GM18498 (cell line): ENCODE measurements around the gene LTB4R.
"Not testable (repeated sequence)": the region's sequence is repeated elsewhere in the genome, so short reads cannot be mapped to it uniquely, and the experiment has no call there.

Experiments used
- ATAC-seq: cut with Tn5 transposase; IDR thresholded peaks from one replicate; pipeline ENCODE4 v1.9.1; 2021; ENCODE audit warnings: mild to moderate bottlenecking, moderate library complexity; ENCODE audit not compliant: unreplicated experiment

LTB4R gene

DNA sequence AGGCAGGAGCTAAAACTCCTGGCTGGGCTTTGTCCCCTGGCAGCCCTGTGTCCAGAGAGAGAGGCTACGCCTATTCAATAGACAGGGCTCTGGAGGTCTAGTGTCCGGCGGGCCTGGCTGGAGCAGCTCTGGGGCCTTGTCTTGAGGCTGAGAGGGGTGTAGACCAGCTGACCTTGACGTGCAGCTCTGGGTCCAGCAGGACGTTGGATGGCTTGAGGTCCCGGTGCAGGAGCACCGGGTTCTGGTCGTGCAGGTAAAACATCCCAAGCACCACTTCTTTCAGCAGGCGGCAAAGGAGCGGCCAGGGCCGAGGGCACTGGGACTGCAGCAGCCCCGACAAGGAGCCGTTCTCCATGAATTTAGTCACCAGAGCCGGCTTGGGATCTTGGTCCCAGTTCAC, 27.5 kb downstream of the LTB4R start:
- no peak for ATAC-seq

GRCh38 chr14:24339284-24340151, 28.2 kb downstream of the LTB4R start, which contains the start of gene RIPK3:
TSS of gene RIPK3 (minus strand) at chr14:24339991. CDS start at chr14:24339826, 165 bp downstream.
- ATAC-seq, result peak; percentile 94

DNA sequence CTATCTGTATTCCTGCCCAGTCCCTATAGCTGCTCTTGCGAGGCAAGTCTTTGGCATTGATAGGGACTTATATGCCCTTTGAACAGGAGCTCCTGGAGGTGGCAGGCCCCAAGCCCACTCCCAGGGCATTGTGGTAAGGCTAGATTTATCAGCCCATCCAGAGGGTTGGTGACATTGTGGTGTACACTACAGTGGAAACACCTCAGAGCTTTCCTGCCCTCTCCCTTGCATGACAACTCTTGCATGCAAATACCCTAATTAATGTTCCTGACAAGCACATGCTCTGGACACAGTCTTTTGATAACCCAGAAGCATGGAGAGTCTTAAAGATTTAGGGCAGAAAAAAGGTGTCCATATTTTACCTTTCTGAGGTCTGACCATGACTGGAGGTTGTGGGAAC, 29.3 kb downstream of the LTB4R start:
- ATAC-seq, result no peak

DNA sequence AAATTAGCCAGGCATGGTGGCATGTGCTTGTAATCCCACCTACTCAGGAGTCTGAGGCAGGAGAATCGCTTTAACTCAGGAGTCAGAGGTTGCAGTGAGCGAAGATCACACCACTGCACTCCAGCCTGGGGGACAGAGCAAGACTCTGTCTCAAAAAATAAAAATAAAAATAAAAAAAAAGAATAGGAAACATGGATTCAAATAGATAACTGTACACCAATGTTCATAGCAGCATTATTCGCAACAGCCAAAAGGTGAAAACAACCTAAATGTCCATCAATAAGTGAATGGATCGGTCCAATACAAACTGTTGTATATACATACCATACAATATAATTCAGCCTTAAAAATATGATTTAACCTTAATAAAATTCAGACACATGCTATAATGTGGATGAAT, 31.6 kb downstream of the LTB4R start:
- no peak for ATAC-seq

- ATAC-seq, result no peak
Measured at GRCh38 chr14:24343795-24344660, 32.7 kb downstream of the LTB4R start.

GRCh38 chr14:24347134-24347533, 35.8 kb downstream of the LTB4R start:
- no peak for ATAC-seq

DNA sequence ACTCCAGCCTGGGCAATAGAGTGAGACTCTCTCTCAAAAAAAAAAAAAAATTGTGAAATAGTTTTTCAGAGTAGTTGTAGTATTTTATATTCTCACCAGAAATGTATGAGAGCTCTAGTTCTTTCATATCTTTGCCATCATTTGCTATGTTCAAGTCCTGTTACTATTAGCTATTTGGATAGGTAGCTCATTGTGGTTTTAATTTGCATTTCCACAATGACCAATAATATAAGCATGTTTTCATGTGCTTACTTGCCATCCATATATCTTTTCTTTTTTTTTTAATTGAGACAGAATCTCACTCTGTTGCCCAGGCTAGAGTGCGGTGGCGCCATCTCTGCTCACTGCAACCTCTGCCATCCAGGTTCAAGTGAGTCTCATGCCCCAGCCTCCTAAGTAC, 36.9 kb downstream of the LTB4R start:
- no peak for ATAC-seq

GRCh38 chr14:24349742-24350141, 38.4 kb downstream of the LTB4R start:
- ATAC-seq, result no peak

- ATAC-seq, result no peak
Measured at GRCh38 chr14:24351517-24351916, 40.2 kb downstream of the LTB4R start.

DNA sequence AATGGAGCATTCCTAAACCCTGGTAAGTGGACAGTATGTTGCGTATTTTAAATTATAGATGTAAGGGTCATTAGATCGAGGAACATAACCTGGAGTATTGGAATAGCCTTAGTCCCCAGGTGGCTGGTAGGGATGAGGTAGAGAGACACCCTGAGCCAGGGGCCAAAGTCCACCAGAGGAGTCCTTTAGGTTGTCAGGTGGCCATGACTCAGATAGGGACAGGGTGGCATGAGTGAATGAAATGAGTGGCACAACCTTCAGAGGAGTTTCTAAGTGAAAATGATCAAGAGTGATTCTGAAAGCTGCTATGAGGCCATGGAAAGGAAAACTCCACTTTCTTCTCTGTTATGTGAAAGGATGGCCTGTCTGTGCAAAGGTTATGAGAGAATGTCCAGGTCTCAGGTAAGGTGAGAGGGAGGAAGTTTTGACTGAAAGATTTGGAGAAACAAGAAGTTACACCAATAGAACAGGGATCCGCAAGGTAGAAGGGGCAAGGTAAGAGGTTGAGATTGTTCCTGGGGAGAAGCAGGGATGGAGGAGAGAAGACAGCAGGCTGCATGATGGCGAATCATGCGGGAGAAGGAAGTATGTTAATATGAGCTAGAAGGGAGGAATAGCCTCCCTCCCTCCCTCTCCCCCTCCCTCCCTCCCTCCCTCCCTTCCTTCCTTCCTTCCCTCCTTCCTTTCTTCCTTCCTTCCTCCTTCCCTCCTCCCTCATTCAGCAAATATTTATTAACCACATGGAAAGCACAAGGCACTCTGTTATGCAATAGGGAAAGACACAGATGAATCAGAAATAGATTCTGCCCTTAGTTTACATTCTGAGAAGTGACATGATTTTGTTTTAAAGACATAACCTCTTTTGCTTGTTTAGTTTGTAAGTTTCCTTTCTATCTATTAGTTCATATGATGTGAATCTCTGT, 42.5 kb downstream of the LTB4R start:
- no peak for ATAC-seq

DNA sequence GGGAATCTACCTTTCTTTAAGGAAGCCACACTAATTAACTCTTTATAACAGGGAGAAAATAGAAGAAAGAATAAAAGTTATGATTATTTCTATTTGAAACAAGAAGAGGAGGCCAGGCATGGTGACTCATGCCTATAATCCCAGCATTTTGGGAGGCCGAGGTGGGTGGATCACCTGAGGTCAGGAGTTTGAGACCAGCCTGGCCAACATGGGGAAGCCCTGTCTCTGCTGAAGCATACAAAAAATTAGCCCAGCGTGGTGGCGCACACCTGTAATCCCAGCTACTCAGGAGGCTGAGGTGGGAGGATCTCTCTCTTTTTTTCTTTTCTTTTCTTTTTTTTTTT, 43.2 kb downstream of the LTB4R start:
- ATAC-seq, result not testable (repeated sequence)

DNA sequence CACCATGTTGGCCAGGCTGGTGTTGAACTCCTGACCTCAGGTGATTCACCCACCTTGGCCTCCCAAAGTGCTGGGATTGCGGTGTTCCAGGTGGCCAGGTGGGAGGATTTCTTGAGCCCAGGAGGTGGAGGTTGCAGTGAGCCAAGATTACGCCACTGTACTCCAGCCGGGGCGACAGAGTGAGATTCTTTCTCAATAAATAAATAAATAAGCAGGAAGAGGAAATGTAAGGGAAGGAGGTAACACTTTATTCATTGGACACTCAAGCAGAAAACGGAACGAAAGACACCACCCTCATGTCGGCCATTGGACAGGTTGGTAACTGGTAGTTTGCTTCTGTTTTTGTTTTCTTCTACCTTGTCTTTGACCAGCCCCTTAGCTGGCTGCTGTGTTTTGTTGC, 43.7 kb downstream of the LTB4R start:
- no peak for ATAC-seq

- no peak for ATAC-seq
Measured at GRCh38 chr14:24356208-24356607, 44.9 kb downstream of the LTB4R start.

DNA sequence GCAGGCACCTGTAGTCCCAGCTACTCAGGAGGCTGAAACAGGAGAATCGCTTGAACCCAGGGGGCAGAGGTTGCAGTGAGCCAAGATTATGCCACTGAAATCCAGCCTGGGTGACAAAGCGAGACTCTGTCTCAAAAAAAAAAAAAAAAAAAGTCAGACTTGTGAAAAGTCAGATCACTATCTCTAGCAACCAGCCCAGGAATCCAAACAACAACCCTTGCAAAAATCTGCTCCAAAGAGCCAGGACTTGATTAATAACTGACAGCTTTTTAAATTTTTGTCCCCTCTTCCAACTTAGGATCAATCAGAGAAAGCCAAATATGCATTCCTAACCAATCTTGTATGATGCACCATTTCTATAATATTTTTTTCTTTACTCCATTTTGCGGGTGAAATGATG, 49.0 kb downstream of the LTB4R start:
- no peak for ATAC-seq

DNA sequence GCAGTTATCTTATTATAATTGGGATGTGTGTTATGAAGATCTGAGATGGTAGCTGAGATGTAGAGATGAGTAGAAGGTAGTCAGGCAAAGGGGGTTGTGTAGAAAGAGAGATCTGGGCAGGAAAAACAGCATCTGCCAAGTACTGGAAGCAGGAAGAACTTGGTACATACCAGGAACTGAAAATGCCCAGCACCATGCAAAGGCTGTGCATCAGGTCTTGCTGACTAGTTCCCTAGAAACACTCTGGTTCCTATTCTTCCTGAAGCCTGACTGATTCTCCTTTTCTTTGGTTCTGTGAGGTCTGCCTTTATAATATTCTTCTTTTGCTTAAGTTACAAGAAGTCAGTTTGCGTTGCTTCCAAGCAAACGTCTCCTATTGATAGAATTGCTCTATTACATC, 50.0 kb downstream of the LTB4R start:
- no peak for ATAC-seq

DNA sequence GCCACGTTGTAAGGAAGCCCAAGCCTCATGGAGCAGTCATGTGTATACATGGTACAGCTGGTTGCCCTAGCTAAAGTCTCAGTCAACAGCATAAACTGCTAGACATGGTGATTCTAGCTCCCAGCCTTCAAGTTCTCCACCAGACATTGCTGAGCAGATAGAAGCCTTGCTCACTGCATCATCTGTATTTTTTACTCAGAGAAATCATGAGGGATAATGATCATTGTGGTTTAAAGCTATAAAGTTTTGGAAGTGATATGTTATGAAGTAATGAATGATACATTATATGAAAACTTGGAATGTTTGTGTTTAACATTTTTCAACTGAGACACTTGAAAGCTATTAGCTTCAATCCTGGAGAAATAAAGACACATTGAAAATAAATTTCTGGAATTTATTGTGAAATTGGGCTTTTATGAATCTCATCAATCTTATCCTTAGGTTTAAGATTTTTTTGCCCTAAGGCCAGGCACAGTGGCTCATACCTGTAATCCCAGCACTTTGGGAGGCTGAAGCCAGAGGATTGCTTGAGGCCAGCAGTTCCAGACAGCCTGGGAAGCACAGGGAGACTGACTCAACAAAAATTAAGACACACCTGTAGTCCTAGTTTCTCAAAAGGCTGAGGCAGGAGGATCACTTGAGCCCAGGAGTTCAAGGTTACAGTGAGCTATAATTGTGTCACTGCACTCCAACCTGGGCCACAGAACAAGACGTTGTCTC, 51.1 kb downstream of the LTB4R start:
- ATAC-seq, result no peak

DNA sequence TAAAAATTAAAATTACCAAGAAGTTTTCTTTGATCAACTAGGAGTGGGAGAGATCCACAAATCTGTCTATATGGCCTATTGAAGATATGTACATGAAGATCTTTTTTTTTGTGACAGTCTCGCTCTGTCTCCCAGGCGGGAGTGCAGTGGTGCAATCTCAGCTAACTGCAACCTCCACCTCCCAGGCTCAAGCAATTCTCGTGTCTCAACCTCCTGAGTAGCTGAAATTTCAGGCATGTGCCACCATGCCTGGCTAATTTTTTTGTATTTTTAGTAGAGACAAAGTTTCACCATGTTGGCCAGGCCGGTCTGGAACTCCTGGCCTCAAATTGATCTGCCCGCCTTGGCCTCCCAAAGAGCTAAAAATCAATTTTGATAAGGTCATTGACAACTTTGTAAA, 52.1 kb downstream of the LTB4R start:
- ATAC-seq, result no peak

DNA sequence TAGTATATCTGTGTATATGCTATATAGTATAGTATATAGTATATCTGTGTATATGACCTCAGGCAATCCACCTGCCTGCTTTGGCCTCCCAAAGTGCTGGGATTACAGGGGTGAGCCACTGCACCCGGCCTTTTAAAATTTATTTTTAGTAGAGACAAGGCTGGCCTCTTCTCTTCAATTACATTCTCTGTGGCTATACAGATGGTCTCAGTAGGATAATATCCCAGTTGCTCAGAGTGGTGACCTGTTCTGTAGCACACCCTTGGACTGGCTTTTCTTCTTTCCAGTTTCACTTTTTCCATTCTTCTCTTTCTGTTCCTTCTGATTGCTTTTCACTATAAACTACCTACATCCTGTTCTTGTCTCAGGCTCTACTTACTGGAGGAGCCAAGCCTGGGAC, 53.5 kb downstream of the LTB4R start:
- no peak for ATAC-seq

- peak; percentile 66 for ATAC-seq
Measured at GRCh38 chr14:24365600-24366412, 54.5 kb downstream of the LTB4R start.

DNA sequence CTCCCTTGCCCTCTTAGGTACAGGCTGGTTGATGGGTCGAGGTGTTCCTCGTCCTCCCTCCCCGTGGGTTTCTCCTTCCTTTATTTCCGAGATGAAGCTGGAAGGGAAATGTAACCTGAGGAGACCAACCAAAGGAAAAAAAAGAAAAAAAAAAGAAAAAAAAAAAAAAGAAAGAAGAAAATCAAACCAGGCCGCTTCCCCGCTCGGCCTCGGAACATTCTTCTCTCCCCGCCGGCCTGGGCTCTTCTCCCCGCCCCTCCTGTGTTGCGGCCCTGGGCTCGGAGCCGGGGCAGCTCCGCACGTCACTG, 55.1 kb downstream of the LTB4R start:
- ATAC-seq, result no peak
